ENCODE data around the gene HIF3A. TPM values are rescaled to one million over a fixed set of nuclear protein-coding genes. Genes with fewer than 3 reads are reported as not detected.
A peak's percentile ranks its signal among the peaks of the same experiment; 100 is the strongest.
"Not testable (repeated sequence)": the region's sequence is repeated elsewhere in the genome, so short reads cannot be mapped to it uniquely, and the experiment has no call there.

Gene HIF3A
- total RNA-seq: 59.6 TPM

- peak; percentile 81 for DNase-seq
Observed at GRCh38 chr19:46296722-46297461, at the start of gene HIF3A. HIF3A (plus strand) TSS chr19:46297042; CDS start chr19:46297077, 35 bp downstream.

- DNase-seq: no peak
Observed at GRCh38 chr19:46250076-46250735, 46.6 kb upstream of the HIF3A start.

GRCh38 chr19:46251416-46251815, 45.4 kb upstream of the HIF3A start:
- DNase-seq: no peak

- DNase-seq: no peak
Observed at GRCh38 chr19:46254776-46255175, 42.1 kb upstream of the HIF3A start.

- DNase-seq: no peak
Observed at GRCh38 chr19:46256855-46257254, 40.0 kb upstream of the HIF3A start.

GRCh38 chr19:46261501-46261900, 35.3 kb upstream of the HIF3A start:
- DNase-seq: not testable (repeated sequence)

GRCh38 chr19:46262684-46263296, 34.1 kb upstream of the HIF3A start:
- DNase-seq: not testable (repeated sequence)

GRCh38 chr19:46264801-46265200, 32.0 kb upstream of the HIF3A start:
- not testable (repeated sequence) for DNase-seq

- peak; percentile 48 for DNase-seq
Observed at GRCh38 chr19:46265217-46265828, 31.5 kb upstream of the HIF3A start.

GRCh38 chr19:46269101-46269500, 27.7 kb upstream of the HIF3A start:
- DNase-seq: no peak

- no peak for DNase-seq
Observed at GRCh38 chr19:46270521-46271256, 26.2 kb upstream of the HIF3A start.

- no peak for DNase-seq
Observed at GRCh38 chr19:46271481-46272197, 25.2 kb upstream of the HIF3A start.

GRCh38 chr19:46273931-46274330, 22.9 kb upstream of the HIF3A start:
- not testable (repeated sequence) for DNase-seq

GRCh38 chr19:46279177-46279576, 17.7 kb upstream of the HIF3A start:
- DNase-seq: no peak

GRCh38 chr19:46283771-46284170, 13.1 kb upstream of the HIF3A start:
- DNase-seq: no peak

- DNase-seq: no peak
Observed at GRCh38 chr19:46284635-46285034, 12.2 kb upstream of the HIF3A start.

GRCh38 chr19:46287585-46287984, 9.3 kb upstream of the HIF3A start:
- DNase-seq: no peak

- DNase-seq: no peak
Observed at GRCh38 chr19:46288896-46289588, 7.8 kb upstream of the HIF3A start.

GRCh38 chr19:46289724-46290619, 6.9 kb upstream of the HIF3A start:
- DNase-seq: no peak

GRCh38 chr19:46291829-46292228, 5.0 kb upstream of the HIF3A start:
- DNase-seq: no peak

Data from skin of body (tissue), 2 donors.